Neural progenitor cell (in vitro differentiated cells): ENCODE data around the gene ARPP19.

Experiments used
- CTCF ChIP-seq: fragments of 200-600 bp; sonication (generic); IDR thresholded peaks from 2 replicates; pipeline ENCODE4 v1.5.1; 2017; ENCODE audit warnings: antibody characterized with exemption, mild to moderate bottlenecking
- EZH2 ChIP-seq: fragments of 200-600 bp; sonication (generic); IDR thresholded peaks from 2 replicates; pipeline ENCODE4 v1.6.1; 2017; ENCODE audit warnings: antibody characterized with exemption, mild to moderate bottlenecking, moderate library complexity
- EZH2phosphoT487 ChIP-seq: fragments of 200-600 bp; sonication (generic); IDR thresholded peaks from 2 replicates; pipeline ENCODE4 v1.6.1; 2017; ENCODE audit warnings: antibody characterized with exemption

GRCh38 chr15:52546031-52546751, 22.6 kb downstream of the ARPP19 start:
- TF ChIP-seq CTCF = no peak
- TF ChIP-seq EZH2 = no peak
- no peak for TF ChIP-seq EZH2phosphoT487
